ENCODE results near the gene COA1. TPM values are rescaled to one million over a fixed set of nuclear protein-coding genes. Genes with fewer than 3 reads are reported as not detected.

The COA1 gene
- total and polyA plus RNA-seq, 2 donors (not counting 1 experiment from before 2014, with no cell fraction given), result 28.7 to 72.7 TPM

GRCh38 chr7:43725251-43725650 lies 4.1 kb downstream of the COA1 start:
- POLR2A ChIA-PET, result no interaction called here
- H3K9me3 ChIP-seq (ENCODE audit: control extremely low read depth in 1 of 3, control insufficient read depth in 2 of 3, insufficient read depth in 1 of 3, low read length in 2 of 3), result no peaks in the 10 kb centered on the region

GRCh38 chr7:43723007-43723341 lies 6.3 kb downstream of the COA1 start:
- no peak for ATAC-seq (ENCODE audit: low read depth)
- no peak overlapping the region for H3K27ac Mint-ChIP-seq
- Histone ChIP-seq H3K27ac (ENCODE audit: low read length in 2 of 2) (no peak overlapping the region), H3K4me2 (replicated peaks; ENCODE audit: low read depth, low read length, poor library complexity, severe bottlenecking) (no peak overlapping the region), H4K20me1 (ENCODE audit: control insufficient read depth, insufficient read depth, low read length, poor library complexity, severe bottlenecking) (peaks cover 51% of the 10 kb centered on the region), H3K27me3 (replicated peaks in 1 of 4; ENCODE audit: control extremely low read depth in 1 of 4, control insufficient read depth in 3 of 4, insufficient read depth in 4 of 4, low read length in 3 of 4) (no peaks in the 10 kb centered on the region), H3K9ac (ENCODE audit: low read length) (no peak overlapping the region), H3K9me3 (ENCODE audit: control extremely low read depth in 1 of 3, control insufficient read depth in 2 of 3, insufficient read depth in 1 of 3, low read length in 2 of 3) (no peaks in the 10 kb centered on the region), H2AFZ (ENCODE audit: insufficient read depth, low read depth, low read length, poor library complexity, severe bottlenecking) (no peak overlapping the region), H3K36me3 (replicated peaks in 1 of 2; ENCODE audit: control extremely low read depth in 1 of 2, control insufficient read depth in 1 of 2, extremely low read depth in 1 of 2, insufficient read depth in 2 of 2, low read length in 1 of 2) (no peaks in the 10 kb centered on the region), H3K4me3 (ENCODE audit: control extremely low read depth in 1 of 5, extremely low read depth in 1 of 5, insufficient read depth in 1 of 5, low read depth in 2 of 5, low read length in 4 of 5) (no peak overlapping the region), H3K79me2 (ENCODE audit: control insufficient read depth, insufficient read depth, low read length) (peaks cover 97% of the 10 kb centered on the region), H3K4me1 (ENCODE audit: control insufficient read depth in 2 of 2, insufficient read depth in 2 of 2, low read length in 2 of 2) (peaks cover 0 to 6% of the 10 kb centered on the region in 2 donors)
- DNase-seq, result no peak
- H3K9me3 Mint-ChIP-seq (ENCODE audit: insufficient read depth), result no peaks in the 10 kb centered on the region
- intact Hi-C loops (cut with micrococcal nuclease), result loop anchor here (5.0 to 10.0 kb wide), 4 partner anchors 268 to 1781 kb away; no protein-coding TSS in a partner anchor
- H3K4me1 Mint-ChIP-seq, result peaks cover 31% of the 10 kb centered on the region
- CTCF ChIA-PET, result interaction anchor here (0.6 to 8.1 kb wide), 9 partner anchors 13 to 844 kb away, joined by 3 to 166 read pairs (median 4); partner anchors contain the start of gene STK17A
- H3K27me3 Mint-ChIP-seq, result no peaks in the 10 kb centered on the region
- POLR2A ChIA-PET, result interaction anchor here (1.3 kb wide), 1 partner anchor 140 kb away, joined by 3 read pairs; the partner anchor contains the start of gene STK17A
- H3K4me3 Mint-ChIP-seq, result no peak overlapping the region
- TF ChIP-seq EZH2 (IDR thresholded peaks at IDR 0.05; ENCODE audit: borderline replicate concordance, insufficient read depth, low read depth, low read length, poor library complexity, severe bottlenecking), result no peak
- no peak for TF ChIP-seq CTCF (IDR thresholded peaks at IDR 0.05)

More at GRCh38 chr7:43725251-43725650, 4.1 kb downstream of the COA1 start:
- CTCF ChIA-PET, result interaction anchor here (2.1 kb wide), 1 partner anchor 143 kb away, joined by 10 read pairs; the partner anchor contains the start of gene STK17A
- Mint-ChIP-seq H3K4me3 (no peak overlapping the region), H3K27ac (no peak overlapping the region), H3K4me1 (peaks cover 45% of the 10 kb centered on the region), H3K27me3 (no peaks in the 10 kb centered on the region), H3K9me3 (ENCODE audit: insufficient read depth) (no peaks in the 10 kb centered on the region)
- H3K4me2 ChIP-seq (replicated peaks; ENCODE audit: low read depth, low read length, poor library complexity, severe bottlenecking), result no peak overlapping the region
- H3K9ac ChIP-seq (ENCODE audit: low read length), result no peak overlapping the region
- no peak for DNase-seq
- TF ChIP-seq CTCF (IDR thresholded peaks at IDR 0.05) (no peak), EZH2 (IDR thresholded peaks at IDR 0.05; ENCODE audit: borderline replicate concordance, insufficient read depth, low read depth, low read length, poor library complexity, severe bottlenecking) (no peak)
- ATAC-seq (ENCODE audit: low read depth), result no peak
- H3K79me2 ChIP-seq (ENCODE audit: control insufficient read depth, insufficient read depth, low read length), result peaks cover 94% of the 10 kb centered on the region
- intact Hi-C loops (cut with micrococcal nuclease), result loop anchor here (10.0 kb wide), 2 partner anchors 270 to 300 kb away; no protein-coding TSS in a partner anchor
- no peak overlapping the region for H3K4me3 ChIP-seq (ENCODE audit: control extremely low read depth in 1 of 5, extremely low read depth in 1 of 5, insufficient read depth in 1 of 5, low read depth in 2 of 5, low read length in 4 of 5)
- no peaks in the 10 kb centered on the region for H3K36me3 ChIP-seq (replicated peaks in 1 of 2; ENCODE audit: control extremely low read depth in 1 of 2, control insufficient read depth in 1 of 2, extremely low read depth in 1 of 2, insufficient read depth in 2 of 2, low read length in 1 of 2)
- H4K20me1 ChIP-seq (ENCODE audit: control insufficient read depth, insufficient read depth, low read length, poor library complexity, severe bottlenecking), result peaks cover 30% of the 10 kb centered on the region
- no peaks in the 10 kb centered on the region for H3K27me3 ChIP-seq (replicated peaks in 1 of 4; ENCODE audit: control extremely low read depth in 1 of 4, control insufficient read depth in 3 of 4, insufficient read depth in 4 of 4, low read length in 3 of 4)
- no peak overlapping the region for H2AFZ ChIP-seq (ENCODE audit: insufficient read depth, low read depth, low read length, poor library complexity, severe bottlenecking)
- H3K27ac ChIP-seq (ENCODE audit: low read length in 2 of 2), result no peak overlapping the region
- WGBS (ENCODE audit: insufficient coverage), result 100% methylated on average over 3 of the region's 3 CpGs
- peaks cover 12 to 13% of the 10 kb centered on the region in 2 donors for H3K4me1 ChIP-seq (ENCODE audit: control insufficient read depth in 2 of 2, insufficient read depth in 2 of 2, low read length in 2 of 2)
